ENCODE measurements around the gene RAMACL. TPM values are rescaled to one million over a fixed set of nuclear protein-coding genes. Genes with fewer than 3 reads are reported as not detected.

Gene RAMACL
- 0.28 and 0.29 TPM in 2 replicates for total RNA-seq (2021)
- long read RNA-seq, result 0 reads

GRCh38 chr6:166586424-166587156, at the start of gene RAMACL:
Gene RAMACL, minus strand, starts transcription at chr6:166586678. Its CDS starts 201 bp downstream, at chr6:166586477.
- H4K91ac ChIP-seq (ENCODE audit: insufficient read length, low read depth, low read length), result no peak within 1 kb of the TSS
- no CpG with 5 or more reads among the region's 9 CpGs for WGBS (ENCODE audit: extremely low coverage, insufficient read length, low lambda C conversion rate)
- no peak within 1 kb of the TSS for H3K4me3 Mint-ChIP-seq
- no peak within 1 kb of the TSS for H3K9ac ChIP-seq (ENCODE audit: extremely low read depth, insufficient read length, low read length)
- H2AFZ ChIP-seq (ENCODE audit: low read length), result no peak within 1 kb of the TSS
- H3K4me2 ChIP-seq (ENCODE audit: insufficient read depth, insufficient read length, low read length), result no peak within 1 kb of the TSS
- no peak within 1 kb of the TSS for H2BK120ac ChIP-seq (ENCODE audit: low read depth, low read length, poor library complexity, severe bottlenecking)
- TF ChIP-seq CTCF (conservative IDR thresholded peaks at IDR 0.05), result no peak
- no peak within 1 kb of the TSS for H4K5ac ChIP-seq (ENCODE audit: insufficient read length, low read depth, low read length)
- no peak within 1 kb of the TSS for H3T11ph ChIP-seq (ENCODE audit: low read length)
- H4K8ac ChIP-seq (replicated peaks; ENCODE audit: insufficient read length, low read depth, low read length), result no peak within 1 kb of the TSS
- H2BK15ac ChIP-seq (ENCODE audit: low read depth, low read length), result no peak within 1 kb of the TSS
- 0 out of 7 replicates have a peak within 1 kb of the TSS, but pooled peaks of 1 of the 3 experiments have one; percentile 15 for H3K27ac Mint-ChIP-seq
- H3K4me1 ChIP-seq (ENCODE audit: insufficient read depth, low read length), result peaks cover 3% of the 10 kb centered on the region; the same call in 1 of the 2 replicates
- 0 out of 2 replicates have a peak, but pooled peaks cover 2% of the 10 kb centered on the region for H3K79me2 ChIP-seq (ENCODE audit: insufficient read depth, low read length)
- H3K9me3 ChIP-seq (ENCODE audit: control insufficient read depth, low read depth, low read length), result no peaks in the 10 kb centered on the region
- H4K20me1 ChIP-seq (ENCODE audit: control insufficient read depth, insufficient read depth, insufficient read length), result no peaks in the 10 kb centered on the region
- H2BK20ac ChIP-seq (ENCODE audit: low read depth, low read length, poor library complexity, severe bottlenecking), result no peak within 1 kb of the TSS
- H2BK12ac ChIP-seq (ENCODE audit: insufficient read length, low read depth, low read length), result no peak within 1 kb of the TSS
- no peak within 1 kb of the TSS for H3K18ac ChIP-seq (ENCODE audit: insufficient read length, low read depth, low read length)
- H3K4ac ChIP-seq (ENCODE audit: low read depth, low read length), result no peak within 1 kb of the TSS
- no peaks in the 10 kb centered on the region for H3K27me3 Mint-ChIP-seq (ENCODE audit: low read depth)
- H3K36me3 Mint-ChIP-seq (ENCODE audit: insufficient read depth in 1 of 3, low read depth in 3 of 3), result no peaks in the 10 kb centered on the region
- no peak within 1 kb of the TSS for H2AK5ac ChIP-seq (ENCODE audit: insufficient read length, low read length)
- no peak within 1 kb of the TSS for H3K56ac ChIP-seq (ENCODE audit: insufficient read length, low read depth, low read length)
- peaks cover 24 to 28% of the 10 kb centered on the region in 2 experiments for H3K4me1 Mint-ChIP-seq
- H3K27me3 ChIP-seq (ENCODE audit: insufficient read depth, low read length), result no peaks in the 10 kb centered on the region
- no peak within 1 kb of the TSS for H3K27ac ChIP-seq (ENCODE audit: insufficient read length, low read depth, low read length)
- no peaks in the 10 kb centered on the region for H3K9me3 Mint-ChIP-seq
- H3K23ac ChIP-seq (ENCODE audit: insufficient read length, low read depth, low read length), result no peak within 1 kb of the TSS
- no peak within 1 kb of the TSS for H2BK5ac ChIP-seq (ENCODE audit: insufficient read length, low read length)
- H3K23me2 ChIP-seq (ENCODE audit: insufficient read length, low read depth, low read length, poor library complexity, severe bottlenecking), result no peaks in the 10 kb centered on the region
- H3K14ac ChIP-seq (ENCODE audit: insufficient read depth, low read length), result no peak within 1 kb of the TSS
- peaks cover 2% of the 10 kb centered on the region for H3K79me1 ChIP-seq (ENCODE audit: insufficient read depth, low read depth, low read length, poor library complexity, severe bottlenecking)
- DNase-seq, result peak; percentile 78

Measured in H9 (cell line).